WTC11 (cell line): ENCODE measurements around the gene PRSS27.

Source experiments
- CREB1 ChIP-seq: sonication (generic); formaldehyde crosslinking; IDR thresholded peaks from 2 replicates; pipeline ENCODE4 v1.8.0; 2023; ENCODE audit warnings: mild to moderate bottlenecking, missing genetic modification reagents
- ETV6 ChIP-seq: sonication (generic); formaldehyde crosslinking; IDR thresholded peaks from 2 replicates; pipeline ENCODE4 v1.8.1; 2022; ENCODE audit warnings: mild to moderate bottlenecking, missing genetic modification reagents
- NR2C2 ChIP-seq: sonication (generic); formaldehyde crosslinking; IDR thresholded peaks from 2 replicates; pipeline ENCODE4 v1.8.0; 2022; ENCODE audit warnings: mild to moderate bottlenecking, missing genetic modification reagents
- TEAD4 ChIP-seq: sonication (generic); formaldehyde crosslinking; IDR thresholded peaks from 2 replicates; pipeline ENCODE4 v1.8.0; 2022; ENCODE audit warnings: mild to moderate bottlenecking, missing genetic modification reagents
- ZNF121 ChIP-seq: sonication (generic); formaldehyde crosslinking; IDR thresholded peaks from 2 replicates; pipeline ENCODE4 v1.8.0; 2023; ENCODE audit warnings: missing genetic modification reagents
- TF ChIP-seq, protein P1 (sequence below): fragments of 200-600 bp; IDR thresholded peaks from 2 replicates; pipeline ENCODE4 v1.8.0; 2022; ENCODE audit warnings: antibody characterized with exemption
- TF ChIP-seq, protein P2 (sequence below): sonication (generic); formaldehyde crosslinking; IDR thresholded peaks from 2 replicates; pipeline ENCODE4 v1.8.0; 2022; ENCODE audit warnings: mild to moderate bottlenecking, missing genetic modification reagents
- TF ChIP-seq, protein P3 (sequence below): sonication (generic); formaldehyde crosslinking; IDR thresholded peaks from 2 replicates; pipeline ENCODE4 v1.8.1; 2023; ENCODE audit warnings: mild to moderate bottlenecking, missing genetic modification reagents, moderate library complexity
- TF ChIP-seq, protein P4 (sequence below): sonication (generic); formaldehyde crosslinking; IDR thresholded peaks from 2 replicates; pipeline ENCODE4 v1.8.1; 2022; ENCODE audit warnings: missing genetic modification reagents, borderline replicate concordance

DNA sequence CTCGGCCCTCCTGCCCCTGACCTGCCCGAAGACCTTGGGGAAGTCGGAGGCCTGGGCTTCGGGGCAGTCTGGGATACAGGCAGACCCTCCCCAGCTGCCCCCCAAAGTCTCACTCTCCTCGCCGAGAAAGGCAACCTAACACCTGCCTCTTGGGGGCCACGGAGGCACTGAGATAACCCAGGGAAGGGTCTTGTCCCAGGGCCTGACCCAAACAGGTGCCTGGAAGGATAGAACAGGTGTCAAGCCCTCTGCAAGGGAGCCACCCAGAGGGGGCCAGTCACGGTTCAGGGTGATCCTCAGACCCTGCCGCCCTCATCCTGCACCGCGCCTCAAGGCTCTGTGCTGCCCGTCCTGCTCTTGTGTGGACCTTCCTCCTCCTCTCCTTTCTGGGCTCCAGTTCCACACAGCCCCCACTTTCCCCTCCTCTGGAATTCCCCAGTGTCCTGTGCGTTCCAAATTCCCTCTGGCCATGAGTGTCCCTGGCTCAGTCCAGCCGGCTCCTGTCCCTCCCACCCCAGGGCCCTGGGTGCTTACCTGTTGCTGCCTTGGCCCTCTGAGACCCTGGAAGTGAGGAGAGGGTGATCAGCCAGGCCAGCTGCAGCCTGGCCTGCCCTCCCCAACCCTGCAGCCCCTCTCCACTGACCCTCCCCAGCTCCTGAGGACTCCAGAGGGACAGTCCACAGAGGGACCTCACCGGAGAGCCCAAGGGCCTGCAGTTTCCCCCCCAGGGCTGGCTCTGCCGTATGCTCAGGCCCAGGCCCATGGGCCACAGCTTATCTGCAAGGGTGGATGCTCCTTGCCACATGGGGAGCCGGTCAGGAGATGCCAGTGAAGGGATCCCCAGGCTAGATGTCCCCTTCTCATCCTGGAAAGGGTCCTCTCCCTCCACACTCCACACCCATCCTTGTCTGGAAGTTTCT, 3.8 kb downstream of the PRSS27 start:
- TF ChIP-seq, protein P1, sequence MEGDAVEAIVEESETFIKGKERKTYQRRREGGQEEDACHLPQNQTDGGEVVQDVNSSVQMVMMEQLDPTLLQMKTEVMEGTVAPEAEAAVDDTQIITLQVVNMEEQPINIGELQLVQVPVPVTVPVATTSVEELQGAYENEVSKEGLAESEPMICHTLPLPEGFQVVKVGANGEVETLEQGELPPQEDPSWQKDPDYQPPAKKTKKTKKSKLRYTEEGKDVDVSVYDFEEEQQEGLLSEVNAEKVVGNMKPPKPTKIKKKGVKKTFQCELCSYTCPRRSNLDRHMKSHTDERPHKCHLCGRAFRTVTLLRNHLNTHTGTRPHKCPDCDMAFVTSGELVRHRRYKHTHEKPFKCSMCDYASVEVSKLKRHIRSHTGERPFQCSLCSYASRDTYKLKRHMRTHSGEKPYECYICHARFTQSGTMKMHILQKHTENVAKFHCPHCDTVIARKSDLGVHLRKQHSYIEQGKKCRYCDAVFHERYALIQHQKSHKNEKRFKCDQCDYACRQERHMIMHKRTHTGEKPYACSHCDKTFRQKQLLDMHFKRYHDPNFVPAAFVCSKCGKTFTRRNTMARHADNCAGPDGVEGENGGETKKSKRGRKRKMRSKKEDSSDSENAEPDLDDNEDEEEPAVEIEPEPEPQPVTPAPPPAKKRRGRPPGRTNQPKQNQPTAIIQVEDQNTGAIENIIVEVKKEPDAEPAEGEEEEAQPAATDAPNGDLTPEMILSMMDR: no peak
- TF ChIP-seq NR2C2 (no peak), CREB1 (CRISPR knock-in tag) (no peak), ZNF121 (CRISPR knock-in tag) (no peak), ETV6 (CRISPR knock-in tag) (no peak), TEAD4 (no peak)
- TF ChIP-seq, protein P2, sequence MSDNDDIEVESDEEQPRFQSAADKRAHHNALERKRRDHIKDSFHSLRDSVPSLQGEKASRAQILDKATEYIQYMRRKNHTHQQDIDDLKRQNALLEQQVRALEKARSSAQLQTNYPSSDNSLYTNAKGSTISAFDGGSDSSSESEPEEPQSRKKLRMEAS: no peak
- TF ChIP-seq, protein P3, sequence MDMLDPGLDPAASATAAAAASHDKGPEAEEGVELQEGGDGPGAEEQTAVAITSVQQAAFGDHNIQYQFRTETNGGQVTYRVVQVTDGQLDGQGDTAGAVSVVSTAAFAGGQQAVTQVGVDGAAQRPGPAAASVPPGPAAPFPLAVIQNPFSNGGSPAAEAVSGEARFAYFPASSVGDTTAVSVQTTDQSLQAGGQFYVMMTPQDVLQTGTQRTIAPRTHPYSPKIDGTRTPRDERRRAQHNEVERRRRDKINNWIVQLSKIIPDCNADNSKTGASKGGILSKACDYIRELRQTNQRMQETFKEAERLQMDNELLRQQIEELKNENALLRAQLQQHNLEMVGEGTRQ (CRISPR knock-in tag): no peak
- TF ChIP-seq, protein P4, sequence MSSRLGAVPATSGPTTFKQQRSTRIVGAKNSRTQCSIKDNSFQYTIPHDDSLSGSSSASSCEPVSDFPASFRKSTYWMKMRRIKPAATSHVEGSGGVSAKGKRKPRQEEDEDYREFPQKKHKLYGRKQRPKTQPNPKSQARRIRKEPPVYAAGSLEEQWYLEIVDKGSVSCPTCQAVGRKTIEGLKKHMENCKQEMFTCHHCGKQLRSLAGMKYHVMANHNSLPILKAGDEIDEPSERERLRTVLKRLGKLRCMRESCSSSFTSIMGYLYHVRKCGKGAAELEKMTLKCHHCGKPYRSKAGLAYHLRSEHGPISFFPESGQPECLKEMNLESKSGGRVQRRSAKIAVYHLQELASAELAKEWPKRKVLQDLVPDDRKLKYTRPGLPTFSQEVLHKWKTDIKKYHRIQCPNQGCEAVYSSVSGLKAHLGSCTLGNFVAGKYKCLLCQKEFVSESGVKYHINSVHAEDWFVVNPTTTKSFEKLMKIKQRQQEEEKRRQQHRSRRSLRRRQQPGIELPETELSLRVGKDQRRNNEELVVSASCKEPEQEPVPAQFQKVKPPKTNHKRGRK: no peak
